Subcutaneous abdominal adipose tissue (tissue), 5 donors: ENCODE results near the gene TAS2R31.

ENCODE experiments used
- H3K27ac ChIP-seq: one replicate; pipeline ENCODE4 v1.7.0; 2013; ENCODE audit warnings: low read depth, mild to moderate bottlenecking, inconsistent platforms, low read length, moderate library complexity
- H3K27me3 ChIP-seq, 5 donors: one replicate each; pipeline ENCODE4 v1.7.0; 2013; ENCODE audit warnings: low read length in 5 of 5, inconsistent platforms in 1 of 5; ENCODE audit not compliant: control insufficient read depth in 5 of 5, insufficient read depth in 4 of 5
- H3K36me3 ChIP-seq, 5 donors: one replicate each; pipeline ENCODE4 v1.7.0; 2013; ENCODE audit warnings: low read length in 5 of 5; ENCODE audit not compliant: control insufficient read depth in 5 of 5, insufficient read depth in 5 of 5
- H3K4me1 ChIP-seq, 5 donors: one replicate each; pipeline ENCODE4 v1.7.0; 2013; ENCODE audit warnings: low read length in 5 of 5, mild to moderate bottlenecking in 3 of 5, moderate library complexity in 1 of 5; ENCODE audit not compliant: control insufficient read depth in 5 of 5, insufficient read depth in 5 of 5
- H3K4me3 ChIP-seq, 5 donors: one replicate each; pipeline ENCODE4 v1.7.0; 2013; ENCODE audit warnings: low read length in 5 of 5, low read depth in 1 of 5
- H3K9ac ChIP-seq, 5 donors: one replicate each; pipeline ENCODE4 v1.7.0; 2013; ENCODE audit warnings: low read length in 5 of 5, mild to moderate bottlenecking in 4 of 5, moderate library complexity in 3 of 5
- H3K9me3 ChIP-seq, 5 donors: one replicate each; pipeline ENCODE4 v1.7.0; 2013; ENCODE audit warnings: low read length in 5 of 5; ENCODE audit not compliant: control insufficient read depth in 5 of 5
- donor health status: healthy.
- donor health status: healthy.
- donor health status: healthy.
- donor health status: healthy.
- donor health status: healthy.

TAS2R31 gene

GRCh38 chr12:11014234-11014633 lies 17.0 kb downstream of the TAS2R31 start:
- Histone ChIP-seq H3K27ac (no peak overlapping the region), H3K36me3 (no peaks in the 10 kb centered on the region), H3K9me3 (no peaks in the 10 kb centered on the region), H3K4me3 (no peak overlapping the region), H3K27me3 (no peaks in the 10 kb centered on the region), H3K4me1 (peaks cover 0 to 9% (median 5%) of the 10 kb centered on the region in 5 donors), H3K9ac (no peak overlapping the region)

- Histone ChIP-seq H3K9me3 (no peaks in the 10 kb centered on the region), H3K9ac (no peak overlapping the region)
These were observed 23.6 kb downstream of the TAS2R31 start for GRCh38 chr12:11007608-11008007.

GRCh38 chr12:10998204-10998603 lies 33.0 kb downstream of the TAS2R31 start, which contains the start of gene TAS2R20:
Gene TAS2R20 (minus strand): TSS chr12:10998304. CDS start chr12:10997875, 429 bp downstream.
- no peak within 1 kb of the TSS for H3K27ac ChIP-seq
- no peak within 1 kb of the TSS for H3K9ac ChIP-seq
- no peaks in the 10 kb centered on the region for H3K4me1 ChIP-seq
- no peak within 1 kb of the TSS for H3K4me3 ChIP-seq
- H3K27me3 ChIP-seq, result no peaks in the 10 kb centered on the region
- H3K9me3 ChIP-seq, result peaks cover 0 to 3% (median 0%) of the 10 kb centered on the region in 5 donors
- peaks cover 4 to 10% (median 7%) of the 10 kb centered on the region in 5 donors for H3K36me3 ChIP-seq

More at GRCh38 chr12:11007608-11008007, 23.6 kb downstream of the TAS2R31 start:
- Histone ChIP-seq H3K4me3 (no peak overlapping the region), H3K27ac (no peak overlapping the region), H3K4me1 (no peaks in the 10 kb centered on the region), H3K36me3 (no peaks in the 10 kb centered on the region), H3K27me3 (no peaks in the 10 kb centered on the region)

- Histone ChIP-seq H3K4me1 (no peaks in the 10 kb centered on the region), H3K9me3 (peaks cover 0 to 5% (median 0%) of the 10 kb centered on the region in 5 donors), H3K9ac (no peak overlapping the region), H3K36me3 (peaks cover 4 to 12% (median 8%) of the 10 kb centered on the region in 5 donors), H3K27ac (no peak overlapping the region), H3K27me3 (no peaks in the 10 kb centered on the region), H3K4me3 (no peak overlapping the region)
These were observed 36.9 kb downstream of the TAS2R31 start for GRCh38 chr12:10994307-10994706.

GRCh38 chr12:10989107-10989506 lies 42.1 kb downstream of the TAS2R31 start:
- Histone ChIP-seq H3K36me3 (peaks cover 2 to 8% (median 4%) of the 10 kb centered on the region in 5 donors), H3K9me3 (peaks cover 0 to 5% (median 0%) of the 10 kb centered on the region in 5 donors)

GRCh38 chr12:10986812-10987211 lies 44.4 kb downstream of the TAS2R31 start, which contains the start of gene TAS2R50:
Gene TAS2R50 (minus strand): TSS chr12:10986912. CDS start chr12:10986860, 52 bp downstream.
- Histone ChIP-seq H3K27me3 (no peaks in the 10 kb centered on the region), H3K4me1 (no peaks in the 10 kb centered on the region)

More at GRCh38 chr12:10989107-10989506, 42.1 kb downstream of the TAS2R31 start:
- H3K27me3 ChIP-seq, result no peaks in the 10 kb centered on the region
- no peak overlapping the region for H3K27ac ChIP-seq
- no peak overlapping the region for H3K9ac ChIP-seq
- no peak overlapping the region for H3K4me3 ChIP-seq
- no peaks in the 10 kb centered on the region for H3K4me1 ChIP-seq

GRCh38 chr12:10982244-10982643 lies 49.0 kb downstream of the TAS2R31 start:
- Histone ChIP-seq H3K27ac (no peak overlapping the region), H3K9me3 (no peaks in the 10 kb centered on the region), H3K36me3 (no peaks in the 10 kb centered on the region)

More at GRCh38 chr12:10986812-10987211, 44.4 kb downstream of the TAS2R31 start, which contains the start of gene TAS2R50:
- peaks cover 0 to 5% (median 0%) of the 10 kb centered on the region in 5 donors for H3K9me3 ChIP-seq
- no peak within 1 kb of the TSS for H3K9ac ChIP-seq
- H3K4me3 ChIP-seq, result no peak within 1 kb of the TSS
- H3K27ac ChIP-seq, result no peak within 1 kb of the TSS
- peaks cover 0 to 3% (median 0%) of the 10 kb centered on the region in 5 donors for H3K36me3 ChIP-seq

More at GRCh38 chr12:10982244-10982643, 49.0 kb downstream of the TAS2R31 start:
- no peaks in the 10 kb centered on the region for H3K27me3 ChIP-seq
- H3K4me1 ChIP-seq, result peaks cover 2 to 12% (median 6%) of the 10 kb centered on the region in 5 donors
- no peak overlapping the region for H3K4me3 ChIP-seq
- no peak overlapping the region for H3K9ac ChIP-seq
